COR-L47 (cell line): ENCODE measurements around the gene EXOC3L4.

Experiments used
- DNase-seq: peaks from one replicate; lab custom pipeline; 2025; lab: John Stamatoyannopoulos, UW

EXOC3L4 gene

GRCh38 chr14:103070971-103071542 is 23.5 kb upstream of the EXOC3L4 start:
- no peak for DNase-seq

GRCh38 chr14:103071544-103072251 is 22.8 kb upstream of the EXOC3L4 start:
- DNase-seq, result no peak

GRCh38 chr14:103072595-103073366 is 21.7 kb upstream of the EXOC3L4 start:
- DNase-seq, result no peak

GRCh38 chr14:103073367-103073875 is 21.1 kb upstream of the EXOC3L4 start:
- no peak for DNase-seq

- no peak for DNase-seq
Observed at GRCh38 chr14:103073876-103074728, 20.4 kb upstream of the EXOC3L4 start.

- no peak for DNase-seq
Observed at GRCh38 chr14:103074729-103075367, 19.7 kb upstream of the EXOC3L4 start.

- peak; percentile 96 for DNase-seq
Observed at GRCh38 chr14:103078420-103078749, 16.1 kb upstream of the EXOC3L4 start.

GRCh38 chr14:103078860-103079587 is 15.5 kb upstream of the EXOC3L4 start:
- no peak for DNase-seq

- DNase-seq, result no peak
Observed at GRCh38 chr14:103081951-103082350, 12.6 kb upstream of the EXOC3L4 start.

GRCh38 chr14:103084021-103084919 is 10.3 kb upstream of the EXOC3L4 start, which contains the start of gene LBHD2:
TSS of gene LBHD2 (plus strand) at chr14:103084210. CDS start at chr14:103086013, 1,803 bp downstream.
- no peak for DNase-seq

- no peak for DNase-seq
Observed at GRCh38 chr14:103085106-103086091, 9.1 kb upstream of the EXOC3L4 start.

- DNase-seq, result no peak
Observed at GRCh38 chr14:103086771-103087342, 7.7 kb upstream of the EXOC3L4 start.

- DNase-seq, result peak; percentile 46
Observed at GRCh38 chr14:103087343-103087835, 7.1 kb upstream of the EXOC3L4 start.

GRCh38 chr14:103088921-103089320 is 5.6 kb upstream of the EXOC3L4 start:
- no peak for DNase-seq

- no peak for DNase-seq
Observed at GRCh38 chr14:103089386-103090335, 4.9 kb upstream of the EXOC3L4 start.

- no peak for DNase-seq
Observed at GRCh38 chr14:103090481-103091020, 4.0 kb upstream of the EXOC3L4 start.
